HFF-Myc (cell line): Measurements from ENCODE around the gene TMEM107.
A peak's percentile ranks its signal among the peaks of the same experiment; 100 is the strongest.

ENCODE experiments used
- DNase-seq: peaks from one replicate; pipeline ENCODE4 v3.0.0-alpha.2; 2011; ENCODE audit warnings: low read depth; ENCODE audit errors: extremely low read depth
- H3K4me3 ChIP-seq: replicated peaks from 2 replicates; pipeline ENCODE4 v1.5.1; 2011; ENCODE audit warnings: low read depth, mild to moderate bottlenecking, control low read depth, low read length
- CTCF ChIP-seq: IDR thresholded peaks from 2 replicates; pipeline ENCODE4 v1.5.1; 2012; ENCODE audit warnings: mild to moderate bottlenecking, low read depth, low read length, control low read depth; ENCODE audit errors: missing control alignments

Gene TMEM107

GRCh38 chr17:8176197-8176940 is at the start of gene TMEM107:
TMEM107 (minus strand) TSS chr17:8176380; CDS start chr17:8176286, 94 bp downstream.
- no peak for DNase-seq
- H3K4me3 ChIP-seq, result peak within 1 kb of the TSS; percentile 53
- TF ChIP-seq CTCF, result no peak

GRCh38 chr17:8224891-8225812 is 49.0 kb upstream of the TMEM107 start:
- TF ChIP-seq CTCF, result no peak
- no peak for DNase-seq
- no peak overlapping the region for H3K4me3 ChIP-seq

- peak; percentile 6 for TF ChIP-seq CTCF
- H3K4me3 ChIP-seq, result peak overlapping the region; percentile 65
- no peak for DNase-seq
Observed at GRCh38 chr17:8223356-8224126, 47.4 kb upstream of the TMEM107 start.

GRCh38 chr17:8222630-8223355 is 46.6 kb upstream of the TMEM107 start:
- DNase-seq, result peak; percentile 92

GRCh38 chr17:8222380-8222629 is 46.1 kb upstream of the TMEM107 start:
- peak overlapping the region; percentile 65 for H3K4me3 ChIP-seq
- DNase-seq, result no peak
- TF ChIP-seq CTCF, result no peak

More at GRCh38 chr17:8222630-8223355, 46.6 kb upstream of the TMEM107 start:
- peak overlapping the region; percentile 65 for H3K4me3 ChIP-seq
- no peak for TF ChIP-seq CTCF
